HepG2 (cell line): ENCODE results near the gene MAPK12.

ENCODE experiments used
- ESRRA ChIP-seq: sonication (generic); formaldehyde crosslinking; IDR thresholded peaks from 2 replicates; pipeline ENCODE4 v1.5.1; 2020; ENCODE audit warnings: mild to moderate bottlenecking, low read depth, missing genetic modification reagents
- HOXA7 ChIP-seq: sonication (generic); formaldehyde crosslinking; IDR thresholded peaks from 2 replicates; pipeline ENCODE4 v1.8.1; 2022; ENCODE audit warnings: mild to moderate bottlenecking, missing genetic modification reagents, moderate library complexity
- MYC ChIP-seq: sonication (generic); formaldehyde crosslinking; IDR thresholded peaks from 2 replicates; pipeline ENCODE4 v1.9.0; 2021; ENCODE audit warnings: missing genetic modification reagents, borderline replicate concordance
- NRL ChIP-seq: sonication (generic); formaldehyde crosslinking; IDR thresholded peaks from 2 replicates; pipeline ENCODE4 v1.5.0; 2020; ENCODE audit warnings: missing genetic modification reagents, mild to moderate bottlenecking, moderate library complexity, borderline replicate concordance
- POLR2AphosphoS5 ChIP-seq: IDR thresholded peaks from 2 replicates; pipeline ENCODE4 v1.6.1; 2012; ENCODE audit warnings: low read depth, low read length
- ZNF737 ChIP-seq: sonication (generic); formaldehyde crosslinking; IDR thresholded peaks from 2 replicates; pipeline ENCODE4 v1.5.0; 2020; ENCODE audit warnings: missing genetic modification reagents, mild to moderate bottlenecking, borderline replicate concordance
- TF ChIP-seq, protein P1 (sequence below), 2 experiments: IDR thresholded peaks; 2 replicates each; pipeline ENCODE4 v1.6.1; 2011 to 2012; ENCODE audit warnings: low read length in 2 of 2, borderline replicate concordance in 1 of 2, low read depth in 1 of 2, mild to moderate bottlenecking in 1 of 2, moderate library complexity in 1 of 2

DNA sequence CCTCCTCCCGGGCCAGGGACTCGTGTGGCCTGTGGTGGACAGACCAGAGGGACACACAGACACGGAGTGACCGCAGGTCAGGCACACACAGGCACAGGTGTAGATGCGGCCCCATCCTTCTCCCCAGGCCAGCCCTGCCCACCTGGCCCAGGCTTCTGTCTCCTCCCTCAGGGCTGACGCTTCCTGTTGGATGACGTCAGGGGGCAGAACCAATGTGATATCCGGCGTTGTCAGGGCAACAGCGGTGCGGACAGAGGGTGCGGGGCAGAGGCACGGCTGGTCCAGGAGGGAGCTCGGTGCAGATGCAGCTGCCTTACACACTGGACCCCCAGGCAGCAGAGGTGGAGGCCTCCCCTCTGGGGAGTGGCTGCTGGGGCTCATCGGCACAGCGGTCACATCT lies 13.7 kb downstream of the MAPK12 start:
- TF ChIP-seq POLR2AphosphoS5 (no peak), ESRRA (no peak), MYC (no peak), HOXA7 (no peak), NRL (no peak), ZNF737 (CRISPR knock-in tag) (no peak)
- TF ChIP-seq, protein P1, sequence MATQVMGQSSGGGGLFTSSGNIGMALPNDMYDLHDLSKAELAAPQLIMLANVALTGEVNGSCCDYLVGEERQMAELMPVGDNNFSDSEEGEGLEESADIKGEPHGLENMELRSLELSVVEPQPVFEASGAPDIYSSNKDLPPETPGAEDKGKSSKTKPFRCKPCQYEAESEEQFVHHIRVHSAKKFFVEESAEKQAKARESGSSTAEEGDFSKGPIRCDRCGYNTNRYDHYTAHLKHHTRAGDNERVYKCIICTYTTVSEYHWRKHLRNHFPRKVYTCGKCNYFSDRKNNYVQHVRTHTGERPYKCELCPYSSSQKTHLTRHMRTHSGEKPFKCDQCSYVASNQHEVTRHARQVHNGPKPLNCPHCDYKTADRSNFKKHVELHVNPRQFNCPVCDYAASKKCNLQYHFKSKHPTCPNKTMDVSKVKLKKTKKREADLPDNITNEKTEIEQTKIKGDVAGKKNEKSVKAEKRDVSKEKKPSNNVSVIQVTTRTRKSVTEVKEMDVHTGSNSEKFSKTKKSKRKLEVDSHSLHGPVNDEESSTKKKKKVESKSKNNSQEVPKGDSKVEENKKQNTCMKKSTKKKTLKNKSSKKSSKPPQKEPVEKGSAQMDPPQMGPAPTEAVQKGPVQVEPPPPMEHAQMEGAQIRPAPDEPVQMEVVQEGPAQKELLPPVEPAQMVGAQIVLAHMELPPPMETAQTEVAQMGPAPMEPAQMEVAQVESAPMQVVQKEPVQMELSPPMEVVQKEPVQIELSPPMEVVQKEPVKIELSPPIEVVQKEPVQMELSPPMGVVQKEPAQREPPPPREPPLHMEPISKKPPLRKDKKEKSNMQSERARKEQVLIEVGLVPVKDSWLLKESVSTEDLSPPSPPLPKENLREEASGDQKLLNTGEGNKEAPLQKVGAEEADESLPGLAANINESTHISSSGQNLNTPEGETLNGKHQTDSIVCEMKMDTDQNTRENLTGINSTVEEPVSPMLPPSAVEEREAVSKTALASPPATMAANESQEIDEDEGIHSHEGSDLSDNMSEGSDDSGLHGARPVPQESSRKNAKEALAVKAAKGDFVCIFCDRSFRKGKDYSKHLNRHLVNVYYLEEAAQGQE (IDR thresholded peaks at IDR 0.05; ENCODE audit: borderline replicate concordance in 1 of 2, low read depth in 1 of 2, low read length in 2 of 2) = no peak
